GM23248 (cell line): ENCODE measurements around the gene FAM131C. TPM values are rescaled to one million over a fixed set of nuclear protein-coding genes. Genes with fewer than 3 reads are reported as not detected.
A peak's percentile ranks its signal among the peaks of the same experiment; 100 is the strongest.

Source experiments
- DNase-seq: peaks from one replicate; pipeline ENCODE4 v3.0.0-alpha.2; 2015
- H2AFZ ChIP-seq: fragments of 200-600 bp; sonication (generic); 2 replicates; pipeline ENCODE4 v1.6.1; 2016; ENCODE audit warnings: antibody characterized with exemption
- H3F3A ChIP-seq: fragments of 200-600 bp; sonication (generic); 2 replicates; pipeline ENCODE4 v1.6.1; 2016; ENCODE audit warnings: mild to moderate bottlenecking, antibody characterized with exemption, mixed run types; ENCODE audit not compliant: insufficient read depth
- H3K27ac ChIP-seq: fragments of 200-600 bp; sonication (generic); 2 replicates; pipeline ENCODE4 v1.5.1; 2016; ENCODE audit warnings: mild to moderate bottlenecking
- H3K27me3 ChIP-seq: fragments of 200-600 bp; sonication (generic); replicated peaks from 2 replicates; pipeline ENCODE4 v1.6.1; 2016; ENCODE audit warnings: mild to moderate bottlenecking; ENCODE audit not compliant: insufficient read depth
- H3K36me3 ChIP-seq: fragments of 200-600 bp; sonication (generic); 2 replicates; pipeline ENCODE4 v1.6.1; 2016; ENCODE audit warnings: low read depth, mild to moderate bottlenecking
- H3K4me1 ChIP-seq: fragments of 200-600 bp; sonication (generic); 2 replicates; pipeline ENCODE4 v1.6.1; 2016; ENCODE audit warnings: mild to moderate bottlenecking; ENCODE audit not compliant: insufficient read depth
- H3K4me2 ChIP-seq: fragments of 200-600 bp; sonication (generic); one replicate; pipeline ENCODE4 v1.6.1; 2016; ENCODE audit warnings: mild to moderate bottlenecking; ENCODE audit not compliant: unreplicated experiment
- H3K4me3 ChIP-seq: fragments of 200-600 bp; sonication (generic); 2 replicates; pipeline ENCODE4 v1.5.1; 2016; ENCODE audit warnings: mild to moderate bottlenecking
- H3K79me2 ChIP-seq: fragments of 200-600 bp; sonication (generic); 2 replicates; pipeline ENCODE4 v1.6.1; 2016; ENCODE audit warnings: mild to moderate bottlenecking; ENCODE audit not compliant: insufficient read depth
- H3K9ac ChIP-seq: fragments of 200-600 bp; sonication (generic); 2 replicates; pipeline ENCODE4 v1.6.1; 2016; ENCODE audit warnings: mild to moderate bottlenecking
- H3K9me2 ChIP-seq: fragments of 200-600 bp; sonication (generic); 2 replicates; pipeline ENCODE4 v1.6.1; 2016; ENCODE audit warnings: mixed run types, mild to moderate bottlenecking, moderate library complexity; ENCODE audit not compliant: insufficient read depth
- H3K9me3 ChIP-seq: fragments of 200-600 bp; sonication (generic); one replicate; pipeline ENCODE4 v1.6.1; 2017; ENCODE audit warnings: low read depth
- H4K20me1 ChIP-seq: fragments of 200-600 bp; sonication (generic); 2 replicates; pipeline ENCODE4 v1.6.0; 2016; ENCODE audit not compliant: insufficient read depth
- EZH2 ChIP-seq: fragments of 200-600 bp; sonication (generic); IDR thresholded peaks from 2 replicates; pipeline ENCODE4 v1.6.1; 2018; ENCODE audit warnings: antibody characterized with exemption, mild to moderate bottlenecking; ENCODE audit not compliant: insufficient read depth, poor library complexity, severe bottlenecking
- EZH2phosphoT487 ChIP-seq: fragments of 200-600 bp; sonication (generic); IDR thresholded peaks from 2 replicates; pipeline ENCODE4 v1.6.1; 2018; ENCODE audit warnings: antibody characterized with exemption, moderate library complexity, mild to moderate bottlenecking, low read depth; ENCODE audit not compliant: insufficient read depth
- WGBS, 2 experiments: methylation state at CpG; one replicate each; pipeline ENCODE4 v1.1.6; 2015 to 2017; ENCODE audit warnings: low lambda C conversion rate in 2 of 2, low coverage in 1 of 2; ENCODE audit errors: missing lambda C conversion rate in 2 of 2; 5-methylcytosine and 5-hydroxymethylcytosine counted together
- in situ Hi-C: fragments of 300-500 bp; cut with MboI; formaldehyde crosslinking; loops from 2 replicates; pipeline ENCODE4 v1.15.0; 2020
- polyA plus RNA-seq: library from polyadenylated mRNA; unstranded; fragments of >200 nt; fragmentation: Nextera tagmentation; extraction: Ambion mirVana; gene quantifications from 2 replicates; pipeline ENCODE4 v1.2.1, GENCODE V29; 2016
- total RNA-seq: library from RNA; depleted of rRNA; stranded (reverse); fragments of >200 nt; shearing (Covaris generic); gene quantifications from 2 replicates; pipeline ENCODE4 v1.2.3, GENCODE V29; 2014

The FAM131C gene
- total and polyA plus RNA-seq, 2 experiments from 2014 or later: 0.97 to 1.3 TPM

DNA sequence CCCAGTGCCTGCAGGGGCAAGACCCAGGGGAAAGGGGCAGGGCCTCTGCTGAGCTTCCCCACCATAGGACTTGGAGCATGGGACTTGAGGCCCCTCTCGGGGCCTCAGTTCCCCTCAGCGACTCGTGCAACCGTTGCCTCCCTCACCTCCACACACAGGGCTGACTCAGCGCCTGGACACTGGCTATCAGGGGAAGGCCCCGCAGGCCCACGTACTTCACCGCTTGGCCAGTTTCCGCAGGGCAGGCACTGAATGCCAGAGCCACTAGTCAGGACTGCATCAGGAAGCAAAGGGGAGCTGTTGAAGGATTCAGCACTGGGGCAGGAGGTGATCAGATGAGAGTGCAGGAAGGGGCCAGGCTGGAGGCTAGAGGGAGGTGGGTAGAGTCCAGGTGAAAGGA is 15.5 kb upstream of the FAM131C start:
- H3K36me3 ChIP-seq: no peaks in the 10 kb centered on the region
- H3K4me3 ChIP-seq: no peak overlapping the region
- H3K9me2 ChIP-seq: no peaks in the 10 kb centered on the region
- no peaks in the 10 kb centered on the region for H3K27me3 ChIP-seq
- 0 out of 2 replicates have a peak, but pooled peaks cover 3% of the 10 kb centered on the region for H3F3A ChIP-seq
- in situ Hi-C loops: loop anchor here (10.0 to 25.0 kb wide), 2 partner anchors 156 to 273 kb away; partner anchors contain the start of genes FBXO42 and SZRD1
- DNase-seq: peak; percentile 92
- WGBS, 2 experiments: 44 to 49% methylated on average over 8 to 9 of the region's 9 CpGs
- 0 out of 2 replicates have a peak overlapping the region, but pooled peaks have one; percentile 28 for H3K27ac ChIP-seq
- no peaks in the 10 kb centered on the region for H4K20me1 ChIP-seq
- H2AFZ ChIP-seq: no peak overlapping the region
- no peak overlapping the region for H3K4me2 ChIP-seq
- peaks cover 11% of the 10 kb centered on the region for H3K4me1 ChIP-seq
- TF ChIP-seq EZH2phosphoT487 (no peak), EZH2 (no peak)
- no peaks in the 10 kb centered on the region for H3K79me2 ChIP-seq
- H3K9me3 ChIP-seq: no peaks in the 10 kb centered on the region
- no peak overlapping the region for H3K9ac ChIP-seq

GRCh38 chr1:16088351-16088911 is 15.0 kb upstream of the FAM131C start:
- DNase-seq: no peak
- Histone ChIP-seq H3K4me3 (no peak overlapping the region), H3K9ac (no peak overlapping the region), H3K4me1 (peaks cover 11% of the 10 kb centered on the region), H3K4me2 (no peak overlapping the region), H3K79me2 (no peaks in the 10 kb centered on the region), H3K27ac (0 out of 2 replicates have a peak overlapping the region, but pooled peaks have one; percentile 28), H3K9me3 (no peaks in the 10 kb centered on the region), H3K36me3 (no peaks in the 10 kb centered on the region), H3F3A (no peaks in the 10 kb centered on the region), H4K20me1 (no peaks in the 10 kb centered on the region), H2AFZ (no peak overlapping the region), H3K9me2 (no peaks in the 10 kb centered on the region), H3K27me3 (no peaks in the 10 kb centered on the region)
- no peak for TF ChIP-seq EZH2phosphoT487
- TF ChIP-seq EZH2: no peak
- in situ Hi-C loops: loop anchor here (10.0 to 25.0 kb wide), 2 partner anchors 156 to 274 kb away; partner anchors contain the start of genes FBXO42 and SZRD1
- 87 to 88% methylated on average over 17 of the region's 17 CpGs for WGBS, 2 experiments

DNA sequence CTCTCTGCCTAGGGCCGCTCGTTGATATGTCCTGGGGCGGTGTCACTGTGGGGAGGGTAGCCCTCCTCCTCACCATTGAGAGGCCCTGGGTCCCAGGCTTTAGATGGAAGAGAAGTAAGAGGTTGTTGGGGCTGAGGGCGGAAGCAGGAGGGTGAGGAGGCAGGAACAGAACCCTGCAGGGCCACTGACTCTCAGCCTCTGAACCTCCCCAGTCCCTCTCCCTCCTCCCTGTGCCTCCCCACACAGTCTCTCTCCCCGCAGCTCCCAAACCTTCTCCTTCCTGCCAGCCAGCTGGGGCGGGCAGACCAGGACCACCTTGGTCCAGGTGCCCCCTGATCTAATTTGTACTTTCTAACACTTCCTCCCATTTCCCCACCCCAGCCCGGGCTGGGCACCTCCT is 14.3 kb upstream of the FAM131C start:
- no peaks in the 10 kb centered on the region for H3K9me2 ChIP-seq
- DNase-seq: no peak
- H3K27me3 ChIP-seq: no peaks in the 10 kb centered on the region
- H3K9me3 ChIP-seq: no peaks in the 10 kb centered on the region
- no peak overlapping the region for H2AFZ ChIP-seq
- H3K4me2 ChIP-seq: no peak overlapping the region
- TF ChIP-seq EZH2phosphoT487 (no peak), EZH2 (no peak)
- H3K79me2 ChIP-seq: no peaks in the 10 kb centered on the region
- H3K9ac ChIP-seq: no peak overlapping the region
- no peaks in the 10 kb centered on the region for H3K36me3 ChIP-seq
- peaks cover 11% of the 10 kb centered on the region for H3K4me1 ChIP-seq
- H3K27ac ChIP-seq: no peak overlapping the region
- H3F3A ChIP-seq: no peaks in the 10 kb centered on the region
- 65 to 72% methylated on average over 7 of the region's 7 CpGs for WGBS, 2 experiments
- H4K20me1 ChIP-seq: no peaks in the 10 kb centered on the region
- in situ Hi-C loops: loop anchor here (10.0 to 25.0 kb wide), 2 partner anchors 157 to 275 kb away; partner anchors contain the start of genes FBXO42 and SZRD1
- no peak overlapping the region for H3K4me3 ChIP-seq

- H2AFZ ChIP-seq: no peak overlapping the region
- H3F3A ChIP-seq: no peaks in the 10 kb centered on the region
- H3K4me1 ChIP-seq: peaks cover 11% of the 10 kb centered on the region
- H3K9me2 ChIP-seq: no peaks in the 10 kb centered on the region
- H3K27ac ChIP-seq: no peak overlapping the region
- no peaks in the 10 kb centered on the region for H3K9me3 ChIP-seq
- H3K9ac ChIP-seq: no peak overlapping the region
- WGBS, 2 experiments: 68 to 77% methylated on average over 5 to 6 of the region's 6 CpGs
- in situ Hi-C loops: loop anchor here (10.0 to 25.0 kb wide), 2 partner anchors 159 to 277 kb away; partner anchors contain the start of genes FBXO42 and SZRD1
- H3K4me3 ChIP-seq: no peak overlapping the region
- TF ChIP-seq EZH2phosphoT487: no peak
- no peak for TF ChIP-seq EZH2
- H3K4me2 ChIP-seq: no peak overlapping the region
- no peaks in the 10 kb centered on the region for H3K27me3 ChIP-seq
- H3K36me3 ChIP-seq: no peaks in the 10 kb centered on the region
- no peaks in the 10 kb centered on the region for H3K79me2 ChIP-seq
- DNase-seq: no peak
- H4K20me1 ChIP-seq: no peaks in the 10 kb centered on the region
These were observed 12.1 kb upstream of the FAM131C start for GRCh38 chr1:16085522-16085921.
